Stomach (tissue), 4 donors: ENCODE results near the gene NPAS1.
"Not testable (repeated sequence)": the region's sequence is repeated elsewhere in the genome, so short reads cannot be mapped to it uniquely, and the experiment has no call there.

Experiments used
- CTCF ChIP-seq, 7 experiments: fragments of 450-650 bp in 4 of 7; fragments of 200-600 bp in 3 of 7; sonication (generic) in 3 of 7; IDR thresholded peaks; one replicate each; pipeline ENCODE4 v1.5.1; 2016 to 2019; ENCODE audit warnings: antibody characterized with exemption in 7 of 7, control low read depth in 2 of 7, mild to moderate bottlenecking in 1 of 7
- POLR2A ChIP-seq, 4 donors: fragments of 450-650 bp; IDR thresholded peaks; one replicate each; pipeline ENCODE4 v1.6.1; 2016; ENCODE audit warnings: antibody characterized with exemption in 4 of 4, control low read depth in 2 of 4, mild to moderate bottlenecking in 1 of 4, moderate library complexity in 1 of 4

GRCh38 chr19:47050562-47050961 is 30.9 kb downstream of the NPAS1 start:
- TF ChIP-seq CTCF, POLR2A (IDR thresholded peaks at IDR 0.05): not testable (repeated sequence)
